OCI-LY1 (cell line): ENCODE data around the gene C8A.

Experiments used
- H2AFZ ChIP-seq: fragments of 200-600 bp; sonication (generic), shearing (Covaris generic); 2 replicates; pipeline ENCODE4 v1.6.0; 2014; ENCODE audit warnings: antibody characterized with exemption, mild to moderate bottlenecking, low read length
- H3F3A ChIP-seq: fragments of 200-600 bp; sonication (generic), shearing (Covaris generic); 2 replicates; pipeline ENCODE4 v1.6.0; 2014; ENCODE audit warnings: mild to moderate bottlenecking, antibody characterized with exemption, low read length, moderate library complexity; ENCODE audit not compliant: insufficient read depth
- H3K27ac ChIP-seq: fragments of 200-600 bp; sonication (generic); 2 replicates; pipeline ENCODE4 v1.5.1; 2014; ENCODE audit warnings: low read length, mixed run types, mild to moderate bottlenecking, low read depth; ENCODE audit not compliant: poor library complexity, severe bottlenecking
- H3K27me3 ChIP-seq: fragments of 200-600 bp; sonication (generic); 2 replicates; pipeline ENCODE4 v1.6.0; 2014; ENCODE audit warnings: antibody characterized with exemption, mild to moderate bottlenecking, low read length, moderate library complexity; ENCODE audit not compliant: insufficient read depth
- H3K36me3 ChIP-seq: fragments of 200-600 bp; sonication (generic); 2 replicates; pipeline ENCODE4 v1.6.1; 2014; ENCODE audit warnings: mild to moderate bottlenecking, antibody characterized with exemption, low read length, moderate library complexity, mixed read lengths; ENCODE audit not compliant: insufficient read depth
- H3K4me1 ChIP-seq: fragments of 200-600 bp; sonication (generic); 2 replicates; pipeline ENCODE4 v1.5.1; 2014; ENCODE audit warnings: mild to moderate bottlenecking, low read length, moderate library complexity; ENCODE audit not compliant: insufficient read depth, severe bottlenecking
- H3K4me2 ChIP-seq: fragments of 200-600 bp; sonication (generic), shearing (Covaris generic); 2 replicates; pipeline ENCODE4 v1.6.1; 2014; ENCODE audit warnings: low read length
- H3K4me3 ChIP-seq: fragments of 200-600 bp; sonication (generic); 2 replicates; pipeline ENCODE4 v1.5.1; 2014; ENCODE audit warnings: low read length, low read depth, mild to moderate bottlenecking, mixed read lengths; ENCODE audit not compliant: poor library complexity, severe bottlenecking
- H3K79me2 ChIP-seq: fragments of 200-600 bp; shearing (Covaris generic); 2 replicates; pipeline ENCODE4 v1.6.1; 2016; ENCODE audit warnings: mixed run types, low read length, mixed read lengths; ENCODE audit not compliant: insufficient read depth
- H3K9ac ChIP-seq: fragments of 200-600 bp; sonication (generic), shearing (Covaris generic); 2 replicates; pipeline ENCODE4 v1.6.1; 2014; ENCODE audit warnings: mild to moderate bottlenecking, low read length, mixed read lengths
- H3K9me2 ChIP-seq: fragments of 200-600 bp; sonication (generic), shearing (Covaris generic); 2 replicates; pipeline ENCODE4 v1.6.1; 2014; ENCODE audit warnings: low read depth, mild to moderate bottlenecking, low read length, mixed read lengths
- H3K9me3 ChIP-seq: fragments of 200-600 bp; shearing (Covaris generic); 2 replicates; pipeline ENCODE4 v1.6.1; 2014; ENCODE audit warnings: low read length, mixed read lengths
- H4K20me1 ChIP-seq: fragments of 200-600 bp; sonication (generic), shearing (Covaris generic); 2 replicates; pipeline ENCODE4 v1.6.0; 2016; ENCODE audit warnings: mild to moderate bottlenecking, low read length; ENCODE audit not compliant: insufficient read depth
- EZH2 ChIP-seq: fragments of 200-600 bp; sonication (generic), shearing (Covaris generic); IDR thresholded peaks from 2 replicates; pipeline ENCODE4 v1.8.0; 2017; ENCODE audit warnings: borderline replicate concordance, mixed run types, mild to moderate bottlenecking, antibody characterized with exemption, low read length, moderate library complexity, mixed read lengths
- TF ChIP-seq, protein P1 (sequence below): fragments of 200-600 bp; sonication (generic), shearing (Covaris generic); IDR thresholded peaks from 2 replicates; pipeline ENCODE4 v1.5.1; 2017; ENCODE audit warnings: mild to moderate bottlenecking, antibody characterized with exemption, low read length, moderate library complexity, mixed read lengths

The C8A gene

DNA sequence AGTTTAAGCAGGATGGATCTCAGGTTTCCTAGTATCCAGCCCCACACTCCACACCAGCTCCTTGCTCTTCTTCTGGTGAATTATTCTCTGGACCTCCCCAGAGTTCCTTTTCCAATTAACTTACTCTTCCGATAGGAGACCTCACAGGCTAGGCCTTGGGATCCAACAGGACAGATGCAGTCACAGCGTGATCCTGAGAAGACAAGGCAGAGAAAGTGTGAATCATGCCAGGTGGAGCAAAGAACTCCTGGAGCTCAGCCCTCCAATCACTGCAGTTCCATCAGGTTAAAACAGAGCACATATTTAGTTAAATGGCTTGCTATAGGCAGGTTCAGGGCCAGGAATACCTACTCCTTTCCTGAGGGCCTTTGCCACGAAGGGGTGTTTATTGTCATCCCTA lies 77.1 kb downstream of the C8A start:
- Histone ChIP-seq H3K4me2 (no peak overlapping the region), H3K4me1 (no peaks in the 10 kb centered on the region), H3F3A (no peaks in the 10 kb centered on the region), H2AFZ (no peak overlapping the region), H4K20me1 (no peaks in the 10 kb centered on the region), H3K27me3 (no peaks in the 10 kb centered on the region), H3K4me3 (no peak overlapping the region), H3K9me3 (no peaks in the 10 kb centered on the region), H3K9ac (no peak overlapping the region), H3K36me3 (no peaks in the 10 kb centered on the region), H3K79me2 (no peaks in the 10 kb centered on the region), H3K9me2 (no peaks in the 10 kb centered on the region), H3K27ac (no peak overlapping the region)
- no peak for TF ChIP-seq EZH2
- TF ChIP-seq, protein P1, sequence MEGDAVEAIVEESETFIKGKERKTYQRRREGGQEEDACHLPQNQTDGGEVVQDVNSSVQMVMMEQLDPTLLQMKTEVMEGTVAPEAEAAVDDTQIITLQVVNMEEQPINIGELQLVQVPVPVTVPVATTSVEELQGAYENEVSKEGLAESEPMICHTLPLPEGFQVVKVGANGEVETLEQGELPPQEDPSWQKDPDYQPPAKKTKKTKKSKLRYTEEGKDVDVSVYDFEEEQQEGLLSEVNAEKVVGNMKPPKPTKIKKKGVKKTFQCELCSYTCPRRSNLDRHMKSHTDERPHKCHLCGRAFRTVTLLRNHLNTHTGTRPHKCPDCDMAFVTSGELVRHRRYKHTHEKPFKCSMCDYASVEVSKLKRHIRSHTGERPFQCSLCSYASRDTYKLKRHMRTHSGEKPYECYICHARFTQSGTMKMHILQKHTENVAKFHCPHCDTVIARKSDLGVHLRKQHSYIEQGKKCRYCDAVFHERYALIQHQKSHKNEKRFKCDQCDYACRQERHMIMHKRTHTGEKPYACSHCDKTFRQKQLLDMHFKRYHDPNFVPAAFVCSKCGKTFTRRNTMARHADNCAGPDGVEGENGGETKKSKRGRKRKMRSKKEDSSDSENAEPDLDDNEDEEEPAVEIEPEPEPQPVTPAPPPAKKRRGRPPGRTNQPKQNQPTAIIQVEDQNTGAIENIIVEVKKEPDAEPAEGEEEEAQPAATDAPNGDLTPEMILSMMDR: no peak

DNA sequence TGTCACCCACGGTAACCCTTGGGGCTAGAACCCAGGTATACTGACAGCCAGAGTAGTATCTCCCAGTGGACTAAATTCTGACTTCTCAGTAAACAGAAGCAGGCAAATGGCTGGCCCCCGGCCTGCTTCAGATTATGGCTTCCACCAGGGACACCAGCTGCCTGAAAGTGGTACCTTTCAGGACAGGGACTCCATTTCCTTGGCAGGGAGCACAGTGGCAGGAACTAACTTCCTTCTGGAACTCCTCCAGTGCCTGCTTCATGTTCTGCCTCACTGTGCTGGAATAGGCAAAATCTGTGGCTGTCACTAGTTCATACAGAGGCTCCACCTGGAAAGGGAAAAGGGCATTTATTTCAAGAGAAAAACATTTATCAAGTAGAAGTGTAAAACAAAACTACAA lies 78.6 kb downstream of the C8A start:
- Histone ChIP-seq H3K4me3 (no peak overlapping the region), H3K9ac (no peak overlapping the region), H3K4me2 (no peak overlapping the region), H3K9me2 (no peaks in the 10 kb centered on the region), H3K27me3 (no peaks in the 10 kb centered on the region), H3K79me2 (no peaks in the 10 kb centered on the region), H4K20me1 (no peaks in the 10 kb centered on the region), H3K9me3 (no peaks in the 10 kb centered on the region), H2AFZ (no peak overlapping the region), H3F3A (no peaks in the 10 kb centered on the region), H3K36me3 (no peaks in the 10 kb centered on the region), H3K4me1 (no peaks in the 10 kb centered on the region), H3K27ac (no peak overlapping the region)
- TF ChIP-seq, protein P1: no peak
- no peak for TF ChIP-seq EZH2

DNA sequence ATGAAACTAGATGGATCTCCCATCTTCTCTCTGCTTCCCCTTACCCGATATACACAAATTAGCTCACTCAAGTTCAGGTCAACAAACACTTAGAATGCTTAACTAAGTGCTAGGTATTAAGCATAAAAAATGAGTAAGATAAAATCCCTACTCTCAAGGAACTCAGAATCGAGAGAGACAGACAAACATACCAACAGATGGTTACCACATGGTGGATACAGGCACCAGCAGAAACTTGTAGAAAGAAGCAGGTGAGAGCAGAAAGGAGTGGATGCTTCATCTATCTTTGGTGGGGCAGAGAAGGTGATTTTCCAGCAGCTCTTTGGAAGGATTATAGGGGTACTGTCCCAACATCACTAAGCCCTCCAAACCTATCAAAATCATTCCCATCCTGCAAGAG lies 79.0 kb downstream of the C8A start:
- Histone ChIP-seq H3K4me3 (no peak overlapping the region), H3K9me2 (no peaks in the 10 kb centered on the region), H3K4me2 (no peak overlapping the region), H3K79me2 (no peaks in the 10 kb centered on the region), H3K9ac (no peak overlapping the region), H3F3A (no peaks in the 10 kb centered on the region), H3K27ac (no peak overlapping the region), H3K36me3 (no peaks in the 10 kb centered on the region), H4K20me1 (no peaks in the 10 kb centered on the region), H3K9me3 (no peaks in the 10 kb centered on the region), H3K27me3 (no peaks in the 10 kb centered on the region), H2AFZ (no peak overlapping the region), H3K4me1 (no peaks in the 10 kb centered on the region)
- TF ChIP-seq EZH2: no peak
- TF ChIP-seq, protein P1: no peak
